ENCODE results near the gene SLC5A9. TPM values are rescaled to one million over a fixed set of nuclear protein-coding genes. Genes with fewer than 3 reads are reported as not detected.

Gene SLC5A9
- total and polyA plus RNA-seq, 2 donors (not counting 1 experiment from before 2014, with no cell fraction given), result 0.07 TPM; not detected in 1

DNA sequence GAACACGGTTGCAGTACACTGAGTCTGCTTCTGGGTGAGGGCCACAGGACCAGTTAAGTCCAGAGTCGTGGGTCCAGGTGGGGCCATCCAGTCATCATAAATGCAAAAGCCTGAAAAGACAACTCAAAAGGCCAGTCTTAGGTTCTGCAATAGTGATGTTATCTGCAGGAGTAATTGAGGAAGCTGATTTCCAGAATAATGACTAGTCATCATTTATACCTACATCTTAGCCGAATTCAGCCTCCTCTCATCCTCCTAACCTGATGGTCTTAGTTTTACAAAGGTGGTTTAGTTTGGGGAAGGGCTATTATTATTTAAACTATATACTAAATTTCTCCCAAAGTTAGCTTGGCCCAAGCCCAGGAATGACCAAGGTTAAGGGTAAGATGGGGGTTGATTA, 23.5 kb upstream of the SLC5A9 start:
- Histone ChIP-seq H3K4me3 (ENCODE audit: control extremely low read depth in 1 of 5, extremely low read depth in 1 of 5, insufficient read depth in 1 of 5, low read depth in 2 of 5, low read length in 4 of 5) (no peak overlapping the region), H3K9me3 (ENCODE audit: control extremely low read depth in 1 of 3, control insufficient read depth in 2 of 3, insufficient read depth in 1 of 3, low read length in 2 of 3) (no peaks in the 10 kb centered on the region), H3K4me1 (ENCODE audit: control insufficient read depth in 2 of 2, insufficient read depth in 2 of 2, low read length in 2 of 2) (no peaks in the 10 kb centered on the region), H3K27ac (ENCODE audit: low read length in 2 of 2) (no peak overlapping the region), H3K4me2 (replicated peaks; ENCODE audit: low read depth, low read length, poor library complexity, severe bottlenecking) (no peak overlapping the region), H2AFZ (ENCODE audit: insufficient read depth, low read depth, low read length, poor library complexity, severe bottlenecking) (no peak overlapping the region), H3K36me3 (replicated peaks in 1 of 2; ENCODE audit: control extremely low read depth in 1 of 2, control insufficient read depth in 1 of 2, extremely low read depth in 1 of 2, insufficient read depth in 2 of 2, low read length in 1 of 2) (no peaks in the 10 kb centered on the region), H3K79me2 (ENCODE audit: control insufficient read depth, insufficient read depth, low read length) (no peaks in the 10 kb centered on the region), H4K20me1 (ENCODE audit: control insufficient read depth, insufficient read depth, low read length, poor library complexity, severe bottlenecking) (no peaks in the 10 kb centered on the region), H3K9ac (ENCODE audit: low read length) (no peak overlapping the region), H3K27me3 (replicated peaks in 1 of 4; ENCODE audit: control extremely low read depth in 1 of 4, control insufficient read depth in 3 of 4, insufficient read depth in 4 of 4, low read length in 3 of 4) (peaks cover 0 to 3% (median 0%) of the 10 kb centered on the region in 4 experiments)
- Mint-ChIP-seq H3K9me3 (ENCODE audit: insufficient read depth) (no peaks in the 10 kb centered on the region), H3K27me3 (peaks cover 10% of the 10 kb centered on the region), H3K4me1 (no peaks in the 10 kb centered on the region), H3K4me3 (no peak overlapping the region), H3K27ac (no peak overlapping the region)
- WGBS (ENCODE audit: insufficient coverage), result 90% methylated on average over 2 of the region's 3 CpGs
- POLR2A ChIA-PET, result no interaction called here
- TF ChIP-seq EZH2 (IDR thresholded peaks at IDR 0.05; ENCODE audit: borderline replicate concordance, insufficient read depth, low read depth, low read length, poor library complexity, severe bottlenecking), result no peak
- TF ChIP-seq CTCF (IDR thresholded peaks at IDR 0.05), result no peak
- no peak for DNase-seq
- CTCF ChIA-PET, result no interaction called here
- intact Hi-C loops (cut with micrococcal nuclease), result no loop called here
- ATAC-seq (ENCODE audit: low read depth), result no peak

DNA sequence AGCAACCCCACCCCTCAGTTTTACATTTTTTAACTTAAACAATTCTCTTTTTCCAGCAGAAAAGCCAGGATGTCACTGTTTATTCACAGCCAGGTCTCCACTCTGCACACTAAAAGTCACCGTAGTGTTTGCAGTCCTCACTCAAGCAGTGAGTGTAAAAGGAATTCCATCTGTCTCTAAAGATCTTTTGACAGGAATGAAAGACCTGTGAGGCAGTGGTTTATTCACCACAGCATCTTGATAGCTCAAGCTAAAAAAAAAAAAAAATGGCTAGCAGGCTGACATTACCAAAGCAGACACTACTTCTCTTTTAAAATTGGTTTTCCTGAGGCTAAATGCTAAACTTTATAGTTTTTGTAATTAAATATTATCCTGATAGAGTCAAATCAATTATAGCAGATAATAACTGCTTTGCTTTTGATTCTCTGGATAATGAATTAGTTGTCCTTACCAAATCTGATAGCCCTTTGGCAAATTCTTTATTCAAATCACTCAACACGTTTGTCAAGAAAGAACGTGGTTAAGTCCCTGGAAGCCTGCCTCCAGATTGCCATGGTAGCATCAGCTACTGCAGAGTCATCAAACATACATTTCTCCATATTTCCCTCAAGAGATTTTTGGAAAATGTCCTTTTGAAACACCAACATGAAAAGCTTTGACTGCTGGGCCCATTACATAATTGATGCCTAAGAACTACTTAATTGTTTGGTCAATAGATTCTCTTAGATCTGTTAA, 22.2 kb upstream of the SLC5A9 start:
- H3K36me3 ChIP-seq (replicated peaks in 1 of 2; ENCODE audit: control extremely low read depth in 1 of 2, control insufficient read depth in 1 of 2, extremely low read depth in 1 of 2, insufficient read depth in 2 of 2, low read length in 1 of 2), result no peaks in the 10 kb centered on the region
- Mint-ChIP-seq H3K4me1 (no peaks in the 10 kb centered on the region), H3K27me3 (peaks cover 15% of the 10 kb centered on the region), H3K9me3 (ENCODE audit: insufficient read depth) (no peaks in the 10 kb centered on the region), H3K4me3 (no peak overlapping the region), H3K27ac (no peak overlapping the region)
- no peaks in the 10 kb centered on the region for H3K4me1 ChIP-seq (ENCODE audit: control insufficient read depth in 2 of 2, insufficient read depth in 2 of 2, low read length in 2 of 2)
- H3K27me3 ChIP-seq (replicated peaks in 1 of 4; ENCODE audit: control extremely low read depth in 1 of 4, control insufficient read depth in 3 of 4, insufficient read depth in 4 of 4, low read length in 3 of 4), result peaks cover 0 to 3% (median 0%) of the 10 kb centered on the region in 4 experiments
- H3K79me2 ChIP-seq (ENCODE audit: control insufficient read depth, insufficient read depth, low read length), result no peaks in the 10 kb centered on the region
- no peak for ATAC-seq (ENCODE audit: low read depth)
- WGBS (ENCODE audit: insufficient coverage), result no CpG with 5 or more reads among the region's 3 CpGs
- H3K4me3 ChIP-seq (ENCODE audit: control extremely low read depth in 1 of 5, extremely low read depth in 1 of 5, insufficient read depth in 1 of 5, low read depth in 2 of 5, low read length in 4 of 5), result no peak overlapping the region
- no peak overlapping the region for H2AFZ ChIP-seq (ENCODE audit: insufficient read depth, low read depth, low read length, poor library complexity, severe bottlenecking)
- ChIA-PET POLR2A (no interaction called here), CTCF (no interaction called here)
- H3K9ac ChIP-seq (ENCODE audit: low read length), result no peak overlapping the region
- no peaks in the 10 kb centered on the region for H4K20me1 ChIP-seq (ENCODE audit: control insufficient read depth, insufficient read depth, low read length, poor library complexity, severe bottlenecking)
- no peak overlapping the region for H3K27ac ChIP-seq (ENCODE audit: low read length in 2 of 2)
- no peak for DNase-seq
- H3K9me3 ChIP-seq (ENCODE audit: control extremely low read depth in 1 of 3, control insufficient read depth in 2 of 3, insufficient read depth in 1 of 3, low read length in 2 of 3), result no peaks in the 10 kb centered on the region
- TF ChIP-seq EZH2 (IDR thresholded peaks at IDR 0.05; ENCODE audit: borderline replicate concordance, insufficient read depth, low read depth, low read length, poor library complexity, severe bottlenecking) (no peak), CTCF (IDR thresholded peaks at IDR 0.05) (no peak)
- no peak overlapping the region for H3K4me2 ChIP-seq (replicated peaks; ENCODE audit: low read depth, low read length, poor library complexity, severe bottlenecking)
- intact Hi-C loops (cut with micrococcal nuclease), result loop anchor here (5.0 kb wide), 1 partner anchor 108 kb away; no protein-coding TSS in a partner anchor

Data from B cell (primary cell).